Esophagus muscularis mucosa (tissue), 4 donors: ENCODE data around the gene LRRC61. TPM values are rescaled to one million over a fixed set of nuclear protein-coding genes. Genes with fewer than 3 reads are reported as not detected.
"Not testable (repeated sequence)": the region's sequence is repeated elsewhere in the genome, so short reads cannot be mapped to it uniquely, and the experiment has no call there.

ENCODE experiments used
- DNase-seq: peaks from one replicate; pipeline ENCODE4 v3.0.0-alpha.2; 2017; ENCODE audit errors: extremely low spot score
- H3K27ac ChIP-seq, 4 donors: fragments of 200-600 bp; sonication (generic); replicated peaks in 1 of 4; 1 replicate in 3 of 4; 2 replicates in 1 of 4; pipeline ENCODE4 v1.5.1; 2016 to 2019; ENCODE audit warnings: mild to moderate bottlenecking in 1 of 4
- H3K27me3 ChIP-seq, 4 donors: fragments of 200-600 bp; sonication (generic); one replicate each; pipeline versions ENCODE4 v1.5.1 to v1.6.0; 2016 to 2019
- H3K36me3 ChIP-seq, 4 donors: fragments of 200-600 bp; sonication (generic); one replicate each; pipeline ENCODE4 v1.5.1; 2016 to 2019
- H3K4me1 ChIP-seq, 4 donors: fragments of 200-600 bp; sonication (generic); one replicate each; pipeline ENCODE4 v1.5.1; 2016 to 2019
- H3K4me3 ChIP-seq, 4 donors: fragments of 200-600 bp; sonication (generic); 1 replicate in 2 of 4; 2 replicates in 2 of 4; pipeline ENCODE4 v1.5.1; 2016 to 2019; ENCODE audit warnings: mild to moderate bottlenecking in 4 of 4, moderate library complexity in 1 of 4
- H3K9me3 ChIP-seq, 4 donors: fragments of 200-600 bp; sonication (generic); 1 replicate in 3 of 4; 2 replicates in 1 of 4; pipeline ENCODE4 v1.5.1; 2016 to 2019
- CTCF ChIP-seq, 3 experiments: fragments of 200-600 bp in 2 of 3; fragments of 450-650 bp in 1 of 3; sonication (generic) in 2 of 3; IDR thresholded peaks; one replicate each; pipeline ENCODE4 v1.5.1; 2017 to 2019; ENCODE audit warnings: antibody characterized with exemption in 3 of 3, mild to moderate bottlenecking in 2 of 3, moderate library complexity in 1 of 3
- EP300 ChIP-seq: sonication (generic); formaldehyde crosslinking; IDR thresholded peaks from one replicate; pipeline ENCODE4 v1.6.1; 2017; ENCODE audit warnings: antibody characterized with exemption
- POLR2A ChIP-seq: fragments of 450-650 bp; IDR thresholded peaks from one replicate; pipeline ENCODE4 v1.6.1; 2017; ENCODE audit warnings: antibody characterized with exemption, moderate library complexity, mild to moderate bottlenecking, low read depth
- POLR2AphosphoS5 ChIP-seq, 2 donors: sonication (generic); formaldehyde crosslinking; IDR thresholded peaks; one replicate each; pipeline ENCODE4 v1.6.1; 2017; ENCODE audit warnings: antibody characterized with exemption in 2 of 2
- WGBS: methylation state at CpG from one replicate; pipeline ENCODE4 v1.1.5; 2018; 5-methylcytosine and 5-hydroxymethylcytosine counted together
- intact Hi-C: fragments of 100-400 bp; cut with DNase I; formaldehyde crosslinking; loops from one replicate; pipeline ENCODE4 v1.15.1; 2023
- total RNA-seq, 4 donors: library from RNA; depleted of rRNA; stranded (reverse); fragments of >200 nt; gene quantifications; one replicate each; pipeline versions ENCODE4 v1.1.0 to v1.2.1, GENCODE V29; 2016

The LRRC61 gene
- total RNA-seq, 4 donors from 2014 or later = 7.9 to 16.5 (median 12.4) TPM

DNA sequence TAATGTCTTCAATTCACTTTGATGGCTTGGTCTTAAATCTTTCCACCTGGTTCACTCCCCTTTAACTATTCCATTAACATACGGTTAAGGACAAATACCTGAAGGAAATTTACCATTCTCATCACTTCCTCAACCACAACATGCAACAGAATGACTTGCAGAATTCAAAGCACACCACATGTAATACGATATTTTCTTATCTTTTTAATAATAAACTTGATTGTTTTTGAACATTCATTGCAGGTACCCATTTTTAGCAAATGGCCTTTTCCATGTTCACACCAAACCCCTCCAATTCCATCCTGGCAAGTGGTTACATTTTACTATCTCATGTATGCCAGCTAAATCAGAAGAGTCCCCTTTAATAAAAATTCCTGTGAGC is 17.3 kb upstream of the LRRC61 start:
- H3K9me3 ChIP-seq, DNase-seq, H3K4me3 ChIP-seq, intact Hi-C loops, H3K4me1 ChIP-seq, H3K27ac ChIP-seq, H3K27me3 ChIP-seq, H3K36me3 ChIP-seq: not testable (repeated sequence)
- WGBS = 78% methylated on average over 2 of the region's 2 CpGs

GRCh38 chr7:150306377-150306776 is 16.8 kb upstream of the LRRC61 start:
- H3K27me3 ChIP-seq, H3K27ac ChIP-seq, H3K36me3 ChIP-seq, DNase-seq, H3K4me1 ChIP-seq, H3K4me3 ChIP-seq, H3K9me3 ChIP-seq, intact Hi-C loops: not testable (repeated sequence)
- 71% methylated on average over 5 of the region's 5 CpGs for WGBS

- WGBS = 87% methylated on average over 3 of the region's 3 CpGs
- no peak overlapping the region for H3K27ac ChIP-seq
- H3K36me3 ChIP-seq = no peaks in the 10 kb centered on the region
- intact Hi-C loops = no loop called here
- TF ChIP-seq CTCF (IDR thresholded peaks at IDR 0.05) (no peak), POLR2A (no peak), POLR2AphosphoS5 (IDR thresholded peaks at IDR 0.05) (no peak), EP300 (no peak)
- H3K9me3 ChIP-seq = no peaks in the 10 kb centered on the region
- no peak overlapping the region for H3K4me3 ChIP-seq
- no peaks in the 10 kb centered on the region for H3K27me3 ChIP-seq
- DNase-seq = no peak
- H3K4me1 ChIP-seq = no peaks in the 10 kb centered on the region
Observed at GRCh38 chr7:150307129-150307528, 16.0 kb upstream of the LRRC61 start.

- Histone ChIP-seq H3K9me3 (no peaks in the 10 kb centered on the region), H3K36me3 (no peaks in the 10 kb centered on the region), H3K27me3 (no peaks in the 10 kb centered on the region), H3K4me1 (no peaks in the 10 kb centered on the region), H3K4me3 (no peak overlapping the region), H3K27ac (no peak overlapping the region)
- TF ChIP-seq POLR2A (no peak), CTCF (IDR thresholded peaks at IDR 0.05) (no peak), EP300 (no peak), POLR2AphosphoS5 (IDR thresholded peaks at IDR 0.05) (no peak)
- intact Hi-C loops = no loop called here
- 89% methylated on average over 9 of the region's 9 CpGs for WGBS
- DNase-seq = no peak
Observed at GRCh38 chr7:150307904-150308303, 15.3 kb upstream of the LRRC61 start.

DNA sequence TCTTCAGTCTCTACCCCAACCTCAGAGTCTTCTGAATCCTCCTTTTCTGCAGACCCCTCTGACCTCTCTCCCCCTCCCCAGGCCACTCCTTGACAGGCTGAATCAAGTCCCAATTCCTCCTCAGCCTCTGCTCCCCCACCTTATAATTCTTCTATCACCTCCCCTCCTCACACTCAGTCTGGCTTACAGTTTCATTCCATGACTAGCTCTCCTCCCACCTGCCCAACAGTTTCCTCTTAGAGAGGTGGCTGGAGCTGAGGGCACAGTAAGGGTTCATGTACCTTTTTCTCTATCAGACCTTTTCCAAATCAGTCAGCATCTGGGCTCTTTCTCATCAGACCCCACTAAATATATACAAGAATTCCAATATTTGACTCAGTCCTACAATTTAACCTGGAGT is 14.6 kb upstream of the LRRC61 start:
- H3K27ac ChIP-seq = no peak overlapping the region
- intact Hi-C loops = no loop called here
- TF ChIP-seq CTCF (IDR thresholded peaks at IDR 0.05) = no peak
- no peak for TF ChIP-seq POLR2A
- TF ChIP-seq EP300 = no peak
- no peak for TF ChIP-seq POLR2AphosphoS5 (IDR thresholded peaks at IDR 0.05)

GRCh38 chr7:150311146-150311545 is 12.0 kb upstream of the LRRC61 start:
- no peak overlapping the region for H3K4me3 ChIP-seq
- no peaks in the 10 kb centered on the region for H3K4me1 ChIP-seq
- TF ChIP-seq POLR2A = no peak
- TF ChIP-seq EP300 = no peak
- no peak for TF ChIP-seq POLR2AphosphoS5 (IDR thresholded peaks at IDR 0.05)
- TF ChIP-seq CTCF (IDR thresholded peaks at IDR 0.05) = no peak
- intact Hi-C loops = no loop called here
- no peaks in the 10 kb centered on the region for H3K36me3 ChIP-seq
- no peaks in the 10 kb centered on the region for H3K9me3 ChIP-seq
- H3K27ac ChIP-seq = no peak overlapping the region
- no peaks in the 10 kb centered on the region for H3K27me3 ChIP-seq
- DNase-seq = no peak
- 89% methylated on average over 4 of the region's 4 CpGs for WGBS

More for the DNA sequence above, 14.6 kb upstream of the LRRC61 start:
- no peaks in the 10 kb centered on the region for H3K36me3 ChIP-seq
- no peaks in the 10 kb centered on the region for H3K27me3 ChIP-seq
- H3K9me3 ChIP-seq = no peaks in the 10 kb centered on the region
- DNase-seq = no peak
- no peak overlapping the region for H3K4me3 ChIP-seq
- H3K4me1 ChIP-seq = no peaks in the 10 kb centered on the region
